HG03469 (cell line): ENCODE data around the gene GPR68.
"Not testable (repeated sequence)": the region's sequence is repeated elsewhere in the genome, so short reads cannot be mapped to it uniquely, and the experiment has no call there.

ENCODE experiments used
- ATAC-seq: cut with Tn5 transposase; IDR thresholded peaks from one replicate; pipeline ENCODE4 v1.9.1; 2021; ENCODE audit warnings: mild to moderate bottlenecking, moderate library complexity, moderate number of reproducible peaks; ENCODE audit not compliant: unreplicated experiment

The GPR68 gene

GRCh38 chr14:91254461-91254860 is 10.0 kb upstream of the GPR68 start:
- no peak for ATAC-seq

- ATAC-seq = no peak
Measured at GRCh38 chr14:91253795-91254323, 9.4 kb upstream of the GPR68 start.

- ATAC-seq = no peak
Measured at GRCh38 chr14:91252871-91253794, 8.6 kb upstream of the GPR68 start.

GRCh38 chr14:91250912-91251311 is 6.4 kb upstream of the GPR68 start:
- no peak for ATAC-seq

GRCh38 chr14:91249841-91250616 is 5.5 kb upstream of the GPR68 start:
- peak; percentile 90 for ATAC-seq

- no peak for ATAC-seq
Measured at GRCh38 chr14:91246051-91246852, 1.7 kb upstream of the GPR68 start.

- not testable (repeated sequence) for ATAC-seq
Measured at GRCh38 chr14:91245616-91246015, 1.1 kb upstream of the GPR68 start.

GRCh38 chr14:91245029-91245428 is 525 bp upstream of the GPR68 start:
- no peak for ATAC-seq

GRCh38 chr14:91243074-91243471 is 1.4 kb downstream of the GPR68 start:
- no peak for ATAC-seq

- no peak for ATAC-seq
Measured at GRCh38 chr14:91242635-91243034, 1.9 kb downstream of the GPR68 start.

- ATAC-seq = peak; percentile 39
Measured at GRCh38 chr14:91241863-91242262, 2.6 kb downstream of the GPR68 start.

GRCh38 chr14:91238661-91239060 is 5.8 kb downstream of the GPR68 start:
- no peak for ATAC-seq

GRCh38 chr14:91238085-91238484 is 6.4 kb downstream of the GPR68 start:
- ATAC-seq = no peak

GRCh38 chr14:91237219-91237618 is 7.3 kb downstream of the GPR68 start:
- no peak for ATAC-seq

- no peak for ATAC-seq
Measured at GRCh38 chr14:91235841-91236240, 8.7 kb downstream of the GPR68 start.

- no peak for ATAC-seq
Measured at GRCh38 chr14:91234791-91235114, 9.8 kb downstream of the GPR68 start.

GRCh38 chr14:91233936-91234790 is 10.3 kb downstream of the GPR68 start:
- ATAC-seq = no peak

- ATAC-seq = no peak
Measured at GRCh38 chr14:91232603-91233002, 11.9 kb downstream of the GPR68 start.

- ATAC-seq = no peak
Measured at GRCh38 chr14:91232052-91232451, 12.5 kb downstream of the GPR68 start.

GRCh38 chr14:91231446-91231845 is 13.1 kb downstream of the GPR68 start:
- ATAC-seq = no peak
